GM12865 (cell line): ENCODE data around the gene LHX3.

Source experiments
- DNase-seq: peaks from one replicate; pipeline ENCODE4 v3.0.0; 2010; ENCODE audit warnings: low read depth
- H3K4me3 ChIP-seq: 2 replicates; pipeline ENCODE4 v1.5.1; 2011; ENCODE audit warnings: mild to moderate bottlenecking, low read depth, low read length, control low read depth
- CTCF ChIP-seq: IDR thresholded peaks from 2 replicates; pipeline ENCODE4 v1.5.1; 2011; ENCODE audit warnings: low read length, control low read depth, low read depth, inconsistent platforms; ENCODE audit not compliant: insufficient read depth; ENCODE audit errors: missing control alignments

LHX3 gene

DNA sequence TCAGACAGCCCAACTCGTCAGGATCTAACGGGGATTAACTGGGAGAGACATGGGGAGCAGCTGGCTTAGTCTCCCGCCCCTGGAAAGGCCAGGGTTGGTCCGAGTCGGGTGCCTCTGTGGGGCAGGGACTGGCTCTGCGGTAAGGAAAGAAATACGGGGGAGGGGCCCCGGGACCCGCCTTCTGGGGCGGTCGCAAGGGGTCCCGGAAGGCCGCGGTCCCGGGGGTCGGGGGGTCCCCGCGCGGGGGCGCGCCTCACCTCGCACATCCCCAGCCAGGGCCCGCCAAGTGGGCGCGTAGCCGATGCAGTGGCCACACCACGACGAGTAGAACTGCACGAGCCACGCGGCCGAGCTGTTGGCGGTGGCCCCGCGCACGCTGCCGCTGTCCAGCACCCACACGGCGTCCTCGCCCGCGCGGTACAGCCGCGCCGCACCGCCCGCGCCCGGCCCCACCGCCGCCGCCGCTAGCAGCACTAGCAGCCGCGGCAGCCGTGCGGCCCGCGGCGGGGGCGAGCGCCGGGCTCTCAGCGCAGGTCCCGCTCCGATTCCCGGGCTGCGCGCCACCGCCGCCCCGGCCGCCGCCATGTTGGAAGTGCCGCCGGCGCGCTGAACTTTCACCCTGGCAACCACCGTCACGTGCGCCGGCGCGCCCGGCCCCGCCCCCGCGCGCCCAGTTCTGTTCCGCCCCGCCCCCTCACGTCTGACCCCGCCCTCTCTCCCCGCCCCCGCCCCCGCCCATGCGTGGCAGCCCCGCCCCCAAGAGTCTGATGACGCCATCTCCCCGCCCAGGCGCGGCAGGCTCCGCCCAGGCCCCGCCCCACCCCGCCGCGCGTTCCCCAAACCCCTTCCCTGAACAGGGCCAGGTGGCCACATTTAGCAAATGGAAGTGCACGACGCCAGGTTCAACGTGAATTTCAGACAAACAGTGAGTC, 40.6 kb upstream of the LHX3 start, which contains the start of gene QSOX2:
Gene QSOX2 (minus strand): TSS at position 594 of the 932 bp plus-strand sequence. CDS start 9 bp downstream, at position 585.
- peak; percentile 90 for DNase-seq
- no peak for TF ChIP-seq CTCF
- H3K4me3 ChIP-seq, result peak within 1 kb of the TSS; percentile 64

DNA sequence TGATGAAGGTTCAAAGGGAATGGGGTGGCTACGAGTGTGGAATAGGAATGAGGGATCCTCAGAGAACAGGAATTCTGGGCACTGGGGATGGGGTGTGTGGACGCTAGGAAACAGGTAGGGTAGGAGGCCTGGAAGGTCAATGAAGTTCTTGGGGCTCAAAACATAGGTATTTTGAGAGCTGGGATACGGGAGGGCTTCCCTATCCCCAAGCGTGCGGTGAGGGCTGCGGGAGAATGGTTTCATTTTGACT, 40.0 kb upstream of the LHX3 start:
- DNase-seq, result no peak
- peak overlapping the region; percentile 64 for H3K4me3 ChIP-seq
- no peak for TF ChIP-seq CTCF

GRCh38 chr9:136244122-136244968, 39.4 kb upstream of the LHX3 start:
- TF ChIP-seq CTCF, result no peak
- DNase-seq, result peak; percentile 82
- H3K4me3 ChIP-seq, result peak overlapping the region; percentile 64

DNA sequence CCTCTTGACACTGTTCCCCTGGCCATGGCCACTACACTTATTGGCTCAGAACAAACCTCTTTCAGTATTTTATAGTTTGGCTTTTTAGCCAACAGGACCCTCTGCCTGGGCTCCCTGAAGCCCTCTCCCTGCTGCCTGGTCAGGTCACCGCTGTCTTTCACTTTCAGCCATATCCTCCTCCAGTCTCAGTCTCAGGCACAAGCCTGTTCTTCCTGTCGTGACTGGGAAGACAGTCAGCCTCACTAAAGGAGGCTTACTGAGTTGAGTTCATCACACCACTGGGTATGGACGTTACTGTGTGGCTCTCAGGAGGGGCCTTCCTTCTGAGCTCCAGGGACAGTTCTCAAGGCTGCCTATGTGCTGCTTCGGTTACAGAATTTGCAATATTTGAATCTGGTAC, 38.7 kb upstream of the LHX3 start:
- peak overlapping the region; percentile 64 for H3K4me3 ChIP-seq
- TF ChIP-seq CTCF, result no peak
- DNase-seq, result peak; percentile 66

DNA sequence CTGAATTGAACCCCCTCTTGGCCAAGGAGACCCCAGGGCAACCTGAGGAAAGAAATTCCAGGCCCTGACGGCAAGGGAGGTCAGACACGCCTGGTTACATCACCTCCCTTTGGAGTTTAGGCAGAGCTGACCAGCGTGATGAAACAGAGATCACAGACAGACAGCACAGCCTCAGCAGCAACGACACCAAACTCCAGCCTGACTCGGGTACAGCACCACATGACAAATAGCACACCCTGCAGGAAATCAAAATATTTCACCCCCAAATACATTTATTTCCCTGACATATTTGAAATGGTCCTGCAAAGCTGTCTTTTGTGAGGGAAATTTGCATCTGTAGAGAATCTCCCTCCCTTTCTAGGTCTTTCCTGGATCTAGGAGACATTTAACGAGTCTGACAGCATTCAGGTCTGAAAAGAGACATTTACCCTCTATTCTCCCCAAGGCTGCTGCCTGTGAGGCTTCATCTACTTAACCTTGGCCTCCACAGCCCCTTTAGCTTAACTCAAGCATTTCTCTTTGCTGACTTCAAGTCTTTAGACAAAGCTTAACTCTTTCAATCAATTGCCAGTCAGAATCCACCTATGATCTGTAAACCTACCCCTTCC, 38.1 kb upstream of the LHX3 start:
- H3K4me3 ChIP-seq, result 0 out of 2 replicates have a peak overlapping the region, but pooled peaks have one; percentile 64
- peak; percentile 11 for TF ChIP-seq CTCF

DNA sequence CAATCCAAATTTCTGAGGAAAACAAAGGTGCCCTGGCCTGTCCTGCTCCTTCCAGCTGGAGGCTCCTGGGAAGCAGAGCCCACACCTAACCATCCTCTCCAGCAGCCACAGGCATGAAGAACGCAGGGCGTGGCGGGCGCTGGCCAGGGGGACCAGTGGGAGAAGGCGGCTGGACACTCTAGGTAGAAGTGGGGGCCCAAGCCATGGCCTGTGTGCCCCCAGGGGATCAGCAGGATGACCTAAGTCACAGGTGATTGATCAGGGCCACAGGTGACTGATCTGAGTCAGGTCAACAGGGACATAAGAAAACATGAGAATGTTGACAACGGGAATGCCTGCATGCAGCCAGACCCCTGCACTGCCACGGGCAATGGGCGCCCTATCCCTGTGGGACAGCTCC, 37.3 kb upstream of the LHX3 start:
- no peak overlapping the region for H3K4me3 ChIP-seq
- no peak for DNase-seq
- TF ChIP-seq CTCF, result no peak

More for the DNA sequence above, 38.1 kb upstream of the LHX3 start:
- DNase-seq, result peak; percentile 47
